Endometrial microvascular endothelial cells (primary cell): ENCODE data around the gene RBM46. TPM values are rescaled to one million over a fixed set of nuclear protein-coding genes. Genes with fewer than 3 reads are reported as not detected.

Source experiments
- in situ Hi-C: cut with HindIII; loops from 2 replicates; pipeline ENCODE4 v1.10.0; 2017; ENCODE audit warnings: low sequenced_read_pairs, low pct_unique_long_range_greater_than_20kb; ENCODE audit errors: inconsistent ontology term
- total RNA-seq: library from RNA; depleted of rRNA; stranded (reverse); fragments of >200 nt; gene quantifications from one replicate; pipeline ENCODE4 v1.2.3, GENCODE V29; 2015; ENCODE audit errors: inconsistent ontology term

The RBM46 gene, protein sequence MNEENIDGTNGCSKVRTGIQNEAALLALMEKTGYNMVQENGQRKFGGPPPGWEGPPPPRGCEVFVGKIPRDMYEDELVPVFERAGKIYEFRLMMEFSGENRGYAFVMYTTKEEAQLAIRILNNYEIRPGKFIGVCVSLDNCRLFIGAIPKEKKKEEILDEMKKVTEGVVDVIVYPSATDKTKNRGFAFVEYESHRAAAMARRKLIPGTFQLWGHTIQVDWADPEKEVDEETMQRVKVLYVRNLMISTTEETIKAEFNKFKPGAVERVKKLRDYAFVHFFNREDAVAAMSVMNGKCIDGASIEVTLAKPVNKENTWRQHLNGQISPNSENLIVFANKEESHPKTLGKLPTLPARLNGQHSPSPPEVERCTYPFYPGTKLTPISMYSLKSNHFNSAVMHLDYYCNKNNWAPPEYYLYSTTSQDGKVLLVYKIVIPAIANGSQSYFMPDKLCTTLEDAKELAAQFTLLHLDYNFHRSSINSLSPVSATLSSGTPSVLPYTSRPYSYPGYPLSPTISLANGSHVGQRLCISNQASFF
- not detected for total RNA-seq

DNA sequence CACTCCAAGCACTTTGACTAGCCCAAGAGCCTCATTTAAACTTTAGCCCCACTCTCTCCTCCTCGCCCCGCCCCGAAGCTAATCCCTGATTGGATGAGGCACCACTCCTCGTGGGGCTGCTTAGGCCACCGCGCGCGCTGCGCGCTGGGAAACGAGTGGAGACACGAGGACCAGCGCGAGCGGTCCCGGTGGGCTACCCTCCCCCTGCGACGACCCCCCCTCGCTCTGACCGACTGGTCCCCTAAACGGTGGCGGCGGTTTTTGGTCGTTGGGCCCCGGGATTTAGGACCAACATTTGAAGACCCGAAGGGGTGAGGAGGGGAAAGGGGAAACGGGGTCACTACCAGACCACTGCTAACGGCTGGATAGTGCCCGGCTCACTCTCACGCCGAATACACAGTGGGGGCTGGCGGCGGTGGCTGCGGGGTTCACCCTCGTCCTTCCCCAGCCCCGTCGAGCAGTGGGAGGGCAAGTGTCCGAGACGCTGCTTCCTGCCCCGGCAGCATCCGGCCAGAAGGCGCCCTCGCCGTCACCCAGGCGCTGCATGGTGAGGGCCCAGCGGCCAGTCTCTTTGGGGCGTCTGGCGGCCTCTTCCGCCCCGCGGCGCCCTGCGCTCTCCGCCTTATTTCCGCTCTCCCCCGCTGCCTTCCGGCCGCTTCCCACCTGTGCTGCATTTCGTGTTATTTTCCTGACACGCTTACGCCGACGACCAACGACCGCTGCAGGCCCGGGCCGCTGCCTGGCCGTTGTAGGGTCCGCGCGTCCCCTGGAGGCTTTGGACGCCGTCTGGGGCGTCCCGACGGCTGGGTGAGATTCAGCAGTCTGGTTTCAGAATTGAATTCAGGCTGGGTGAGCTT is at the start of gene RBM46:
TSS of gene RBM46 (plus strand) at position 147 of the 857 bp plus-strand sequence. CDS start 15,481 bp downstream, outside the sequence.
- in situ Hi-C loops = no loop called here

DNA sequence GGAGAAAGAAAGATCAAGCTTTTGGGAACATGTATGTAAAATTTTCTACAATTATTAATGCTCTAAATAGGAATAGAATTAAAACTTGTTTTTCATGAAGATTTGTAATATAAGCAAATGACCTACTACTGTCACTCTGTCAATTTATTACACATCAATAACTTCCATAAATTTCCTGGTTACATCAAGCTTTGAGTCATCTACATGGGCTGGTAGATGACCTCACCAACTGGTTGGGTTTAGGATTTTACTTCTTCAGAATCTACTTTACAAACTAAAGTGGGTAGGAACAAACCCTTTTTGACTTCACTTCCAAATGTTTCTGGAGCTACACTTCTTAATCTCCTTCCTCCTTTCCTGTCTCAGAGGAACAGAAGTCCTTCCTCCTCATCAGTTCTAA is 49.3 kb upstream of the RBM46 start:
- in situ Hi-C loops = no loop called here

DNA sequence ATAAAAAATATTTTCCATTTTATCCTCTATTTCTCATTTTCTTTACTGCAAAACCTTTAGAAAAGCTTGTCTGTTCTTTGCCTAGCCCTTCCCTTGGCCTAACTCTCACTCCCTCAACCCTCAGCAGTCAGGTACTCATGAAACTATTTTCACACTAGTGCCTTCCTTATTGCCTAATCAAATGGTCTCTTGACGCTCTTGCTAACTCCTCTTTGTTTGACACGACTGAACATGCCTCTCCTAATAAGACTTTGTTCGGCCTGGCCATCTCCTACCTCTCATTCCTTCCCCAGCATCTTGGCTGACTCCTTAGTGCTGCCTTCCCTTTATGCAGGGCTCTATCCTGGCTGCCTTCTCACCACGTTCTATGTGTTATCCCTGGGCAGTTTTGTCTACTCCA is 48.4 kb upstream of the RBM46 start:
- in situ Hi-C loops = no loop called here

DNA sequence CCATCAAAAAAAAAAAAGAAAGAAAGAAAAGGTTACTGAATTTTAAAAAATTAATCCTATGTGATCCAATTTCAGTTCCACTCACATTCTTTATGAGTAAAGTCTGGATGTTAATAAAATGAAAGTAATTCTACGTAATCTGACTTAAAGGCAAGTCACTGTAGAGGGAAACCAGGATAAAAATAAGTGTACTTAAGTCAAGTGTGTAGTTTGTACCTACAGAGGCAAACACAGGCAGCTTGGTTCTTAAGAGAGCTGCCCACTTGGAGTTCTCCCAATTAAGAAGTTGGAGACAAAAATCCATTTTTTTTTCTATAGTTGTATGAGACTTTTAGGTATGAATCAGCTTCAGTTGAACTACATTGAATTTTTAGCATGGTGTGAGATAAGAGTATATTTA is 44.3 kb upstream of the RBM46 start:
- in situ Hi-C loops = no loop called here

DNA sequence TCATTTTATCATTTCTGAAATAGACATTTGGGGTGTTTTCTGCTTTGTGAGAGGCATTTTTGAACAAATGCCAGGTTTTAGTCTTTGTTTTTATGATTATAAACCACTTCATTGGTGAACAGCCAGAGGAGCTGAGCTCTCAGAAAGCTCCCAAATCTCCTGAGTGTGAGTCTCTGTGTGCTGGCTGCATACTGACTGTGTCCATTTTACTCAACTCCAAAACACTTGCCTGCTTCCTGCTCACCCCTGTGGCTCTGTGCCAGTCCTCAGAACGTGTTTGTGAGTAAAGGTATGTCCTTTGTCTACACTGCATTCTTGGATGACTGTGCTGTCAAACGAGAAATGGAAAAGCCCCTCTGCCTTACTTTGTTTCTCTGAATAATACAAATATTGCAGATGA is 42.6 kb upstream of the RBM46 start:
- in situ Hi-C loops = no loop called here

DNA sequence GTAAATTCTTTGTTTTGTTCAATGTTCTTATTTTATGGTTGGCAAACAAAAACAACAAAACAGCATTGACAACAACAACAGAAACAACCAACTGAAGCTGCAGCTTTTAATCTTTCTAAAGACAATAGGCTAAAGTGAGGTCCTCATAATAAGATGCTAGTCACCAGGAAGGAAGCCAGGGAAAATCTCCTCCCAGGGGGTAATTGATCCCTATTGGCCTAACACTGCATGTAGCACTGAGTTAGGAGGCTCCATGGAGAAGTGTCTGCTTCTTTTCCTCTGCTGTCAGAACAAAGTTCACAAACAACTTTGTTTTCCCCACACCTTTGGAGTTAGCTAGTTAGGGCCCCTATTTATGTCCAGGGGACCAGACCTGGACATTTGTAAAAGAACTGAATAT is 42.0 kb upstream of the RBM46 start:
- in situ Hi-C loops = no loop called here

DNA sequence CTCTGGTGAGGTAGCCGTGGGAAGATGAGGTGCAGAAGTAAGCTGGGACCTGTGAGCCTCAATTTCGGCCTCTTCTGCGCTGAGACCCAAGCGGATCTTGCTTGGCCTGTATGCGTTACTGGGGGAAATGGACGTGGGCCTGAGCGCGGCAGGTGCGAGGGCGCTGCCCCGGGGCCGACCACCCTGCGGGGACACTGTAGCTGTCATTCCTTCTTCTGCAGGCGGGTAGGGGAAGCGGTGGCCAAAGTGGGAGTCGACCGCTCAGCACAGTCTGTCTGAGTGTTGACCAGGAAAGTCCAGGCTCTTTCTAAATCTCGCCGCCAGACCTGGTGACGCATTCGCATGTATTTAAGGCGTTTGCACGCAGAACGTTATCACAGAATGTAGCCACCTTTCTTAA is 40.6 kb upstream of the RBM46 start:
- in situ Hi-C loops = no loop called here

DNA sequence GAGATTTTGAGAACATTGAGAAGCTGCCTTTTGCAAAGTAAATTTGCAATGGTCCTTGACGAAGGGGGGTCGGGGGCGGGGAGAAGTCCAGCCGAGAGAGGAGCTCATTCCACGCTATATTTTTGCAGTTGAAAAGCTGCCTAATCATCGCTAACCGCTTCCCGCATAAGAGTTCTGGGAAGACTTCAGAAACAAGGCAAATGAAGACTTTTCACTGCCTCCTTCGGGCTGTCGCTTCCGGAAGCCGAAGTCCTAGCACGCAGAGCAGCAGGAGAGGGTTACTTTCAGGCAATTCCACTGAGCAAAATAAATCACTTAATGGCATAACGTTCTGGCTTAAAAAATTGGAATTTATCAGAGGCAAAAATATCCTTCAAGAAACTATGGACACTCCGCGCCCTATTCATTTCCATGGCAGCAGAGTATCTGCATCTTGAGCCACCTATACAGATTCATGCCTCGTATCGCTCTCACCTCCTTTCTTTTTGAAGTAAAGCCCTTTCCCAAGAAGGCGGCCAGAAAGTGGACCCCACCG is 39.9 kb upstream of the RBM46 start:
- in situ Hi-C loops = no loop called here

DNA sequence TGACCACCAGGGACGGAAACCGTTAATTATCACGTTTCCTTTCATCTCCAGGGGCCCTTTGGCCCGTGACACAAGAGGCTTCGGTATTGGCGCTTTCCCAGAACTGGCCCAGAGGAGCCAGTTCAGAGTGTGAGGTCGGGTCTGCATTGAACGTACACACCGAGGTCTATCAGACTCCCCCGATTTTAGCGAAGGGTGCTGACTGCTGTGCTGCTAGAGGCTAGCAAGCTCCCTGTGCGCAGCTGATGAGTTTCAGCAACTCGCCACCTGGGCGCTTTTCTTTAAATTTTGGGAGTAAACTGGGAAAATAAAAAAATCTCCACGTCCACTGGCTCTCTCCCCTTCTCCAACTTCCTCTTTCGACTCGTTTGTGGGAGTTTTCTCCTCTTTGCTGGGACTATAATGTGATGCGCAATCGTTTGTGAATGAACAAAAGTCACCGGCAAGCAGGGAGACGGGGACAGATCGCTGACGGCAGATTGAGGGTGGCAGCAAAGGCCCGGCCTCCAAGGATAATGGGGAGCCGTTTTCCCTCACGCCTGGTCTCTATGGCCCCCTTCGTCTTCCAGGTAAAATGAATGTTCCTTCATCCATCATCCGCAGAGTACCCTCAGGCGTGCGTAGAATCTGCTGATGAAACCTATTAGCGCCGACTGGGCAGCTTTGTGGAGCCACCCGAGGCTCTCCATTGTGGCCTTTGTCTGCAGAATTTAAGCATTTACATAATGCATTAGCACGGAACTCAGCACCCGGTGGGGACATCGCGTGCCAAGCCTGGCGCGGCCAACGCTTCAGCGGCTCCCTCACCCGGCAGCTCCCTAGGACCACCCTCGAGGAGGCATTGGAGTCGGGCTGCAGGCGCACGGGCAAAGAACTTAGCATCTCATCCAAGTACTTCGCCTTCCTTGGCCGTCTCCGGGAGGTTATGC is 38.9 kb upstream of the RBM46 start:
- in situ Hi-C loops = no loop called here

DNA sequence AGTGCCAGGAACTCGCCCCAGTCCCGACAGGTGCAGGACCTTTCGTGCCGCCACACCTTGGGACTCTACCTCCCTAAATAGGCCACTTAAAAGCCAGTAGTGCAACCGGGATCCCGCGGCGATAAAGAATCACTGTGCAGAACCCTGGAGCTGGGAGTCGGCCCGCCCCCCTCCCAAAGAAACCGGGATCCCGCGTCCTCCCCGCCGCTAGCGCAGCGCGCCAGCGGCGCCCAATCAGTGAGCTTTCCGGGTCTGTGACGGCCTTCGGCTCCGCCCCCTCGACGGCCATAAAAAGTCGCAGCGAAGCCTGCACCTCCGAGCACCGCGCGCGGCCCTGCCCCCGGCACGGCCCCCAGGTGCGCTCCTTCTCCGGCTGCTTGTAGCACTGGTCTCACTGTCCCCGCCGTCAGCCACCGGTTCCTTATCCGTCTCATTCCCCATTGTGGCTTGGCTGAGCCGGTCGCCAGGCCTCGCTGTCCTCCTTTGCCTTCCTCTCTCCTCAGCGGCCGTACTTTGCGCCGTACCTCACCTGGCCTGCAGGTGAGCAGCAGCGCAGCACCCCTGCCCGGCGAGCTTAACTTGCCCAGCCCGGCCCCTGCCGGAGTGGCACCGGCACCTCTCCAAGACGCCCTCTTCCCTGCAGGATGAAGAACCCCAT is 37.3 kb upstream of the RBM46 start, which contains the start of gene LRAT:
TSS of gene LRAT (plus strand) at position 318 of the 658 bp plus-strand sequence. CDS start at position 645, 327 bp downstream.
- in situ Hi-C loops = no loop called here

DNA sequence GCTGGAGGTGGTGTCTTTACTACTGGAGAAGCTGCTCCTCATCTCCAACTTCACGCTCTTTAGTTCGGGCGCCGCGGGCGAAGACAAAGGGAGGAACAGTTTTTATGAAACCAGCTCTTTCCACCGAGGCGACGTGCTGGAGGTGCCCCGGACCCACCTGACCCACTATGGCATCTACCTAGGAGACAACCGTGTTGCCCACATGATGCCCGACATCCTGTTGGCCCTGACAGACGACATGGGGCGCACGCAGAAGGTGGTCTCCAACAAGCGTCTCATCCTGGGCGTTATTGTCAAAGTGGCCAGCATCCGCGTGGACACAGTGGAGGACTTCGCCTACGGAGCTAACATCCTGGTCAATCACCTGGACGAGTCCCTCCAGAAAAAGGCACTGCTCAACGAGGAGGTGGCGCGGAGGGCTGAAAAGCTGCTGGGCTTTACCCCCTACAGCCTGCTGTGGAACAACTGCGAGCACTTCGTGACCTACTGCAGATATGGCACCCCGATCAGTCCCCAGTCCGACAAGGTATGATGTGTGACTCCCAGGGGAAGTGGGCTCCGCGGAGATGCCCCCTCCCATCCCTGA is 36.6 kb upstream of the RBM46 start:
- in situ Hi-C loops = no loop called here

DNA sequence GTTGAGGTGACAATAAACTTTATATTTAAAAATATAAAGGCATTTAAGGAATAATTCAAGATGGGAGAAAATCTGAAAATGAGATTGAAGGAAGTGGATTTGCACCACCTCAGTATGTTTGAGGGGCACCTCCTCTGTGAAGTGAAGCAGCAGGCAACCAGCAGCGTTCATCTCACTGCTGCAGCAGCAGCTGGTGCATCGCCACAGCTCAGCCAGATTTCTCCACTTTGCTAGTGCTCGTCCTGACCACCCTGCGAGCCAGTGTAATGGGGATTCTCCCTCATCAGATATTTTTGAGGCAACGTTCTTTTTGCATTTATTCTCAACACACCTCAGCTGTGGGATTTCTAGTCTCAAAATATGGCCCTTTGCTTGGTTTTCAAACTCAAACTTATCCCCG is 23.4 kb upstream of the RBM46 start:
- in situ Hi-C loops = no loop called here

DNA sequence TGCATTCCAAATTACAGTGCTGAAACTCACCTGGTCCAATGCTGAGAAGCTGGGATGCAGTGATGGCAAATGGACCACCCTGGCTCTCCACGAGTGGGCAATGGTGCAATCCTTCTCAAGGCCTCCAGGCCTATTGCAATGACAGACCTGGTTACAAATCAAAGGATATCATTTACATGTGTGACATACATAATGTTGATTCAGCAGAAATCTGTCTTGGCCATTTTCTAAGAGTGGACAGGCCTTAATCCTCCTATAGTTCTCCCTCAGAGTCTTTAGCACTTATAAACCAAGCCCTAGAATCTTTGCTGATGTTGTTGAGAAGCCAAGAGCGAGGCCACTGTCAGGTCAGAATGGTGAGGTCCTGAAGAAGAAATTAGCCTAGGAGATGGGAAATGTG is 20.2 kb upstream of the RBM46 start:
- in situ Hi-C loops = no loop called here

DNA sequence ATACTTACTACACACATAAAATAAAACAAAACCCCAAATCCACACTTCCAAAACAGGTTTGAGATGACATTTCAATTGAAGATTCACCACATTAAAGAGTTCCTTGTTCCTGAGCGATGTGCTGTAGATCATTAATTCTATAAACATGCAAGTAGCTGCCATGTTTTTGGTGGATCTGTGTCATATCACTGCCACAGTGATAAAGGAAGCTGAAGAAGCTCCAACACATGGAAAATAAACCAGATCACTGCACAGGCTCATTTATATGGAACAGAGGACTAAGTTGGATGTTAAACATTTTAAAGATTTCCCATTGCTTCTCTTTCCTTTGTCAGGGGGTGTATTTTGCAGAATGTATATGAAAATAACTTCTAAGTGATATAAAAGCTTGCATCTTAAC is 2.8 kb upstream of the RBM46 start:
- in situ Hi-C loops = no loop called here

DNA sequence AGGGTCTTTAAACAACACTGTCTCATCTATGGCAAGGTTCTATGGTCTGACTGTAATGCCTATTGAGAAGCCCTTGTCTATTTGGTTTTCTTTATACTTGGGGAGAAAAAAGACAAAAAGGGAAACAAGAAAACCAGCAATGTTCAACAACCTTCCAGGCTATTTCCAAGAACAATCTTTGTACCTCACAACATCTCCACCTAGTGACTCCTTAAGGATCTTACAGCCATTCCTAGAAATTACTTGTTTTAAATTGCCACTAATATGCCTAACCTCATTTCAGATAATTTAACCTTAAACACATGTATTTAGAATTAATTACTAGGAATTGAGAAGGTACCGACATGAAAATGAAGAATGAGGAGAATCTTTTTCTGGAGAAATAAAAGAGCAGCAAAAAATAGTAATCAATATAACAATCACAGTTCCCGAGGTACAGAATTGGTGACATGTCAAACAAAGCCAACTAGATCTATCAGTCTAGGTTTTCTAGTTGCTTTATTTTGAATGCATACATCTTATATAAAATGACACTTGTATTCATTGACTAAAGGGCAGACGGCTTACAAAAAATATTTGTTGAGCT is 1.6 kb upstream of the RBM46 start:
- in situ Hi-C loops = no loop called here

DNA sequence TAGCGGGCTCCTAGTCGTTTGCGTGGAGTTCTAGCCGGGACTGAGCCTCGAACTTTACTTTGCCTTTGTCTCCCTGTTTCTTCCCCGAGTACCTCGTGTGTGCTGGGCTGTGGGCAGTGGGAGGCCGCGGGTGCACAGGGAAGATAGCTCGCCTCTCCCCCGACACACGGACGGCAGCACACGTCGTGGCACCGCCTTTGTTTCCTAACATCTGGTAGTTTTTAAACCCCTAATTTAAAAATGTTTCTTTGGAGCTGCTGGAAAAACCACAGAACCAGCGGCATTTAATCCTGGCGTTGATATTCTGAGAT is 866 bp downstream of the RBM46 start:
- in situ Hi-C loops = no loop called here

DNA sequence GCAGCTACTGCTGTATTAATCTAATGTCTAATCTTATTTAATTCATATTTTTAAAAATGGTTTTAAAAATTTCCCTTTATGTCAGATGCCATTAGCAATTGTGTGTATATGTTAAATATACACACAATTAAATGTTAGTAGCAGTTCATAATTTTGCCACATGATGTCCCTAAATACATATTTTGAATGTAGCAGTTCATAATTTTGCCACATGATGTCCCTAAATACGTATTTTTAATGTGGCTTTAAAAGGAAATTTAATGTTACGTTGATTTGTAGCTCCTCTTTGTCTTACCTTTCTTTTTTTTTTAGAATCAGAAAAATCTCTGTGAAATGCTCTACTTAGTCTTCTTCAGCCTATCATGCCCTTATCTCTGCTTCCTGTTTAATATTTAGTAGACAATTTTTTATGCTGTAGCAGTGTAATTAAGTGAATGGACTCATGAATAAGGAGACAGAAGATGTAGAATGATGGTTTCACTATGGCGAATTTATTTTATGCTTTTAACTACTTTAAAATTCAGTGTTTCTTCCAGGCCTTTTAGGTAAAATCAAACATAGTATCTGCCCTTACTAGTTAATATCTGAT is 26.1 kb downstream of the RBM46 start:
- in situ Hi-C loops = no loop called here
